H1 (cell line): Measurements from ENCODE around the gene SERPINB6. TPM values are rescaled to one million over a fixed set of nuclear protein-coding genes. Genes with fewer than 3 reads are reported as not detected.
A peak's percentile ranks its signal among the peaks of the same experiment; 100 is the strongest.

Source experiments
- CTCF ChIA-PET: fragments of 300-600 bp; sonication (Branson Sonifier 250); formaldehyde crosslinking; loops from one replicate; lab custom pipeline; 2021; ENCODE audit not compliant: partially characterized antibody; lab: Charles Lee
- POLR2A ChIA-PET: fragments of 300-600 bp; sonication (Branson Sonifier 250); formaldehyde crosslinking; loops from one replicate; lab custom pipeline; 2021; ENCODE audit warnings: inconsistent platforms; ENCODE audit not compliant: partially characterized antibody; lab: Charles Lee
- DNase-seq, 2 experiments: peaks; one replicate each; pipeline versions ENCODE4 v3.0.0 to v3.0.0-alpha.2; 2010 to 2022; ENCODE audit warnings: low spot score in 2 of 2, low read depth in 1 of 2, mixed read lengths in 1 of 2
- FAIRE-seq: peaks from 2 replicates; lab custom pipeline; 2011; peaks lifted over from hg19 to GRCh38; lab: Jason Lieb, UNC
- H2AFZ ChIP-seq: 2 replicates; pipeline ENCODE4 v1.8.1; 2012; ENCODE audit warnings: low read length, inconsistent platforms
- H2AK5ac ChIP-seq: 2 replicates; pipeline ENCODE4 v1.6.1; 2013; ENCODE audit warnings: low read depth, low read length
- H2BK120ac ChIP-seq: replicated peaks from 2 replicates; pipeline ENCODE3; 2013; ENCODE audit warnings: low read depth, low read length, inconsistent platforms
- H2BK12ac ChIP-seq: 2 replicates; pipeline ENCODE4 v1.6.1; 2013; ENCODE audit warnings: low read depth, low read length
- H2BK15ac ChIP-seq: 2 replicates; pipeline ENCODE4 v1.6.1; 2013; ENCODE audit warnings: low read length
- H2BK20ac ChIP-seq: 2 replicates; pipeline ENCODE4 v1.6.1; 2013; ENCODE audit warnings: low read length
- H2BK5ac ChIP-seq: 2 replicates; pipeline ENCODE4 v1.6.1; 2013; ENCODE audit warnings: low read depth, low read length
- H3K14ac ChIP-seq: 2 replicates; pipeline ENCODE4 v1.6.1; 2013; ENCODE audit warnings: inconsistent platforms; ENCODE audit not compliant: insufficient read length
- H3K18ac ChIP-seq: 2 replicates; pipeline ENCODE4 v1.6.1; 2013; ENCODE audit warnings: low read length; ENCODE audit errors: extremely low read depth
- H3K23ac ChIP-seq: 2 replicates; pipeline ENCODE4 v1.6.1; 2013; ENCODE audit warnings: inconsistent platforms; ENCODE audit not compliant: insufficient read length
- H3K23me2 ChIP-seq: 2 replicates; pipeline ENCODE4 v1.6.1; 2013; ENCODE audit warnings: low read depth, low read length
- H3K27ac ChIP-seq: 2 replicates; pipeline ENCODE4 v1.6.1; 2011; ENCODE audit warnings: low read depth, low read length, inconsistent platforms
- H3K27me3 ChIP-seq, 4 experiments: replicated peaks in 1 of 4; 1 replicate in 1 of 4; 2 replicates in 3 of 4; pipeline versions ENCODE4 v1.6.1 to v1.8.1; 2011 to 2013; ENCODE audit warnings: low read length in 3 of 4, mild to moderate bottlenecking in 3 of 4, inconsistent platforms in 2 of 4, mixed read lengths in 2 of 4, moderate library complexity in 1 of 4; ENCODE audit not compliant: control insufficient read depth in 3 of 4, insufficient read depth in 3 of 4; ENCODE audit errors: extremely low read depth in 1 of 4
- H3K36me3 ChIP-seq, 4 experiments: 2 replicates each; pipeline versions ENCODE4 v1.6.1 to v1.8.1; 2011 to 2013; ENCODE audit warnings: mild to moderate bottlenecking in 4 of 4, low read length in 3 of 4, moderate library complexity in 2 of 4, control low read depth in 1 of 4, inconsistent platforms in 1 of 4; ENCODE audit not compliant: insufficient read depth in 4 of 4, control insufficient read depth in 2 of 4
- H3K4ac ChIP-seq: replicated peaks from 2 replicates; pipeline ENCODE3; 2013; ENCODE audit warnings: low read length, low read depth, mixed read lengths, inconsistent platforms; ENCODE audit not compliant: insufficient read length
- H3K4me1 ChIP-seq, 4 experiments: replicated peaks in 1 of 4; 1 replicate in 1 of 4; 2 replicates in 3 of 4; pipeline versions ENCODE4 v1.6.1 to v1.8.1; 2011 to 2013; ENCODE audit warnings: low read length in 3 of 4, inconsistent platforms in 2 of 4, mixed read lengths in 1 of 4; ENCODE audit not compliant: insufficient read depth in 4 of 4, control insufficient read depth in 3 of 4
- H3K4me2 ChIP-seq, 2 experiments: 2 replicates each; pipeline versions ENCODE4 v1.6.1 to v1.8.1; 2011 to 2013; ENCODE audit warnings: low read depth in 2 of 2, low read length in 2 of 2, control low read depth in 1 of 2, inconsistent platforms in 1 of 2, mild to moderate bottlenecking in 1 of 2; ENCODE audit not compliant: insufficient read depth in 1 of 2
- H3K4me3 ChIP-seq, 4 experiments: fragments of 200-600, 300-600 bp in 1 of 4; sonication (generic), shearing (Covaris generic), sonication (Bioruptor Twin) in 1 of 4; 2 replicates each; pipeline versions ENCODE4 v1.5.1 to v1.8.1; 2011 to 2016; ENCODE audit warnings: low read length in 4 of 4, low read depth in 3 of 4, control low read depth in 2 of 4, inconsistent platforms in 2 of 4, mild to moderate bottlenecking in 2 of 4, mixed read lengths in 1 of 4, moderate library complexity in 1 of 4; ENCODE audit not compliant: insufficient read depth in 2 of 4; ENCODE audit errors: extremely low read depth in 1 of 4
- H3K56ac ChIP-seq: replicated peaks from 2 replicates; pipeline ENCODE3; 2013; ENCODE audit warnings: low read depth, mild to moderate bottlenecking, mixed read lengths, low read length, inconsistent platforms; ENCODE audit not compliant: insufficient read length
- H3K79me1 ChIP-seq: 2 replicates; pipeline ENCODE4 v1.6.1; 2013; ENCODE audit warnings: low read depth, low read length, control low read depth
- H3K79me2 ChIP-seq, 2 experiments: 2 replicates each; pipeline versions ENCODE4 v1.6.1 to v1.8.1; 2012 to 2013; ENCODE audit warnings: low read length in 2 of 2, mild to moderate bottlenecking in 2 of 2, inconsistent platforms in 1 of 2; ENCODE audit not compliant: insufficient read depth in 2 of 2, control insufficient read depth in 1 of 2
- H3K9ac ChIP-seq, 4 experiments: replicated peaks in 1 of 4; 1 replicate in 1 of 4; 2 replicates in 3 of 4; pipeline versions ENCODE4 v1.6.1 to v1.8.1; 2011 to 2013; ENCODE audit warnings: low read depth in 3 of 4, low read length in 3 of 4, control low read depth in 2 of 4, mild to moderate bottlenecking in 2 of 4, moderate library complexity in 2 of 4, inconsistent platforms in 1 of 4; ENCODE audit errors: extremely low read depth in 1 of 4
- H3K9me3 ChIP-seq, 2 experiments: 2 replicates each; pipeline versions ENCODE4 v1.6.1 to v1.8.1; 2012 to 2013; ENCODE audit warnings: mild to moderate bottlenecking in 2 of 2, moderate library complexity in 2 of 2, control low read depth in 1 of 2, inconsistent platforms in 1 of 2, low read depth in 1 of 2, low read length in 1 of 2, mixed read lengths in 1 of 2; ENCODE audit not compliant: insufficient read depth in 2 of 2
- H4K20me1 ChIP-seq, 2 experiments: replicated peaks in 1 of 2; 2 replicates each; pipeline versions ENCODE3 to v1.8.1; 2011 to 2013; ENCODE audit warnings: inconsistent platforms in 2 of 2, low read length in 2 of 2, mild to moderate bottlenecking in 1 of 2; ENCODE audit not compliant: insufficient read depth in 2 of 2, control insufficient read depth in 1 of 2
- H4K5ac ChIP-seq: 2 replicates; pipeline ENCODE4 v1.6.1; 2013; ENCODE audit warnings: low read length, low read depth, mixed read lengths, inconsistent platforms; ENCODE audit not compliant: insufficient read length
- H4K8ac ChIP-seq: 2 replicates; pipeline ENCODE4 v1.8.0; 2013; ENCODE audit warnings: mild to moderate bottlenecking, moderate library complexity, low read length, inconsistent platforms; ENCODE audit not compliant: insufficient read depth; ENCODE audit errors: extremely low read depth
- H4K91ac ChIP-seq: replicated peaks from 2 replicates; pipeline ENCODE3; 2013; ENCODE audit warnings: low read length, mixed read lengths, inconsistent platforms; ENCODE audit not compliant: insufficient read length
- ASH2L ChIP-seq: fragments of 200-600, 300-600 bp; sonication (generic); IDR thresholded peaks from one replicate; pipeline ENCODE4 v1.7.1; 2017; ENCODE audit warnings: low read length
- CTCF ChIP-seq, 3 experiments: IDR thresholded peaks; 1 replicate in 2 of 3; 2 replicates in 1 of 3; pipeline versions ENCODE4 v1.5.1 to v1.6.1; 2011; ENCODE audit warnings: low read length in 3 of 3, mild to moderate bottlenecking in 3 of 3, inconsistent platforms in 2 of 3, low read depth in 1 of 3, moderate library complexity in 1 of 3; ENCODE audit not compliant: insufficient read depth in 1 of 3; ENCODE audit errors: control extremely low read depth in 1 of 3
- EGR1 ChIP-seq: IDR thresholded peaks from 2 replicates; pipeline ENCODE4 v1.6.1; 2011; ENCODE audit warnings: low read depth, low read length, borderline replicate concordance
- EZH2 ChIP-seq: fragments of 200-600 bp; sonication (generic); IDR thresholded peaks from 2 replicates; pipeline ENCODE4 v1.7.1; 2012; ENCODE audit warnings: low read depth, mild to moderate bottlenecking, moderate library complexity, low read length, inconsistent platforms; ENCODE audit not compliant: severe bottlenecking
- JUN ChIP-seq: IDR thresholded peaks from 2 replicates; pipeline ENCODE4 v1.6.1; 2011; ENCODE audit warnings: low read depth, mild to moderate bottlenecking, improper control_type of control experiment, low read length
- JUND ChIP-seq: IDR thresholded peaks from 2 replicates; pipeline ENCODE4 v1.6.1; 2011; ENCODE audit warnings: mild to moderate bottlenecking, improper control_type of control experiment, low read length
- RXRA ChIP-seq: IDR thresholded peaks from 2 replicates; pipeline ENCODE4 v1.6.1; 2011; ENCODE audit warnings: low read depth, mild to moderate bottlenecking, low read length, moderate library complexity; ENCODE audit not compliant: insufficient read depth
- SAP30 ChIP-seq: fragments of 300-600 bp; sonication (generic); IDR thresholded peaks from 2 replicates; pipeline ENCODE4 v1.7.1; 2012; ENCODE audit warnings: low read length, moderate library complexity, mild to moderate bottlenecking, inconsistent platforms; ENCODE audit not compliant: insufficient read depth, insufficient replicate concordance
- SP2 ChIP-seq: IDR thresholded peaks from 2 replicates; pipeline ENCODE4 v1.6.1; 2012; ENCODE audit warnings: mild to moderate bottlenecking, low read length, inconsistent platforms
- WGBS, 2 experiments: shearing (Covaris generic) in 1 of 2; methylation state at CpG; one replicate each; pipeline versions ENCODE4 v1.1.6 to v1.1.7; 2013 to 2015; ENCODE audit warnings: low lambda C conversion rate in 2 of 2, mixed read lengths in 2 of 2, inconsistent platforms in 1 of 2, low coverage in 1 of 2, missing lambda C conversion rate in 1 of 2; ENCODE audit not compliant: insufficient replicate concordance in 2 of 2, insufficient coverage in 1 of 2, insufficient read length in 1 of 2; ENCODE audit errors: extremely low coverage in 1 of 2, missing lambda C conversion rate in 1 of 2; 5-methylcytosine and 5-hydroxymethylcytosine counted together
- polyA plus RNA-seq, 7 experiments: library from polyadenylated mRNA; depleted of rRNA in 3 of 7; stranded (reverse) in 5 of 7; unstranded in 2 of 7; fragments of >200 nt in 5 of 7; fragments of 200-250 nt in 2 of 7; gene quantifications; 1 replicate in 5 of 7; 2 replicates in 1 of 7; 4 replicates in 1 of 7; pipeline versions ENCODE4 v1.2.1 to v1.2.3, GENCODE V29; 2011 to 2013; ENCODE audit warnings: missing spikeins in 2 of 7, mixed read lengths in 2 of 7
- total RNA-seq: library from RNA; stranded (reverse); fragmentation: NEBNext Ultra II Directional; extraction: Animal tissue kit (Norgen Biotek cat#: 25700); gene quantifications from 2 replicates; pipeline ENCODE4 v1.2.1, GENCODE V29; 2021
- TF ChIP-seq, protein P1 (sequence below): IDR thresholded peaks from 2 replicates; pipeline ENCODE4 v1.6.1; 2011; ENCODE audit warnings: low read depth, mild to moderate bottlenecking, low read length; ENCODE audit not compliant: insufficient read depth

Gene SERPINB6
- total and polyA plus RNA-seq, 2 of the 8 experiments (the other 6 are each of a cell fraction or from before 2014, with no cell fraction given), result 27.2 to 29.4 TPM

- POLR2A ChIA-PET, result interaction anchor here (0.8 to 2.5 kb wide), 5 partner anchors 10 to 111 kb away, joined by 3 to 17 read pairs (median 3); partner anchors contain the start of gene SERPINB1
- H3K27ac ChIP-seq, result no peak overlapping the region
- no peaks in the 10 kb centered on the region for H4K20me1 ChIP-seq
- H3K4ac ChIP-seq, result no peak overlapping the region
- H3K56ac ChIP-seq, result no peak overlapping the region
- H3K23ac ChIP-seq, result no peak overlapping the region
- no peak overlapping the region for H2AK5ac ChIP-seq
- no peaks in the 10 kb centered on the region for H3K36me3 ChIP-seq
- H3K18ac ChIP-seq, result no peak overlapping the region; the same call in 1 of the 2 replicates
- no peak overlapping the region for H4K8ac ChIP-seq
- peak overlapping the region in 1 of 2 experiments; percentile 39; a peak in 3 of 4 replicates for H3K4me2 ChIP-seq
- no peak overlapping the region; a peak in 1 of 7 replicates for H3K9ac ChIP-seq
- 89% methylated on average over 12 of the region's 12 CpGs; no CpG with 5 or more reads in 1 of the 2 experiments for WGBS, 2 experiments
- no peak overlapping the region for H2AFZ ChIP-seq
- H2BK20ac ChIP-seq, result no peak overlapping the region
- no peaks in the 10 kb centered on the region for H3K23me2 ChIP-seq
- no peak overlapping the region for H2BK15ac ChIP-seq
- H2BK120ac ChIP-seq, result no peak overlapping the region
- CTCF ChIA-PET, result interaction anchor here (0.6 to 20.6 kb wide), 46 partner anchors 7 to 816 kb away, joined by 3 to 293 read pairs (median 5); partner anchors contain the start of genes NQO2, RIPK1, SERPINB1 and SERPINB9
- H3K14ac ChIP-seq, result no peak overlapping the region
- no peak overlapping the region; the same call in 1 of the 2 replicates for H2BK12ac ChIP-seq
- DNase-seq (no peak), FAIRE-seq (no peak)
- peaks cover 0 to 7% (median 3%) of the 10 kb centered on the region in 4 experiments; a peak in 6 of 7 replicates for H3K4me1 ChIP-seq
- H3K79me1 ChIP-seq, result 0 out of 2 replicates have a peak, but pooled peaks cover 2% of the 10 kb centered on the region
- no peak overlapping the region for H4K91ac ChIP-seq
- H3K27me3 ChIP-seq, result no peaks in the 10 kb centered on the region
- H3K9me3 ChIP-seq, result no peaks in the 10 kb centered on the region
- H3K79me2 ChIP-seq, result no peaks in the 10 kb centered on the region
- no peak overlapping the region for H2BK5ac ChIP-seq
- H3K4me3 ChIP-seq, result no peak overlapping the region; a peak in 1 of 8 replicates
- H4K5ac ChIP-seq, result peak overlapping the region; percentile 15
- TF ChIP-seq ASH2L (no peak), SP2 (no peak), CTCF (IDR thresholded peaks at IDR 0.05; ENCODE audit: control extremely low read depth in 1 of 3, insufficient read depth in 1 of 3, low read depth in 1 of 3, low read length in 3 of 3) (no peak), EGR1 (no peak), JUND (no peak), SAP30 (no peak), EZH2 (no peak), RXRA (no peak), JUN (no peak)
- TF ChIP-seq, protein P1, sequence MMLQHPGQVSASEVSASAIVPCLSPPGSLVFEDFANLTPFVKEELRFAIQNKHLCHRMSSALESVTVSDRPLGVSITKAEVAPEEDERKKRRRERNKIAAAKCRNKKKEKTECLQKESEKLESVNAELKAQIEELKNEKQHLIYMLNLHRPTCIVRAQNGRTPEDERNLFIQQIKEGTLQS, result no peak
These were observed 18.3 kb downstream of the SERPINB6 start for GRCh38 chr6:2953098-2953497.
